Measurements from ENCODE around the gene FAM229B. TPM values are rescaled to one million over a fixed set of nuclear protein-coding genes. Genes with fewer than 3 reads are reported as not detected.

Gene FAM229B
- total and polyA plus RNA-seq, 2 of the 8 experiments (the other 6 are each of a cell fraction or from before 2014, with no cell fraction given) = 10.0 to 10.4 TPM

DNA sequence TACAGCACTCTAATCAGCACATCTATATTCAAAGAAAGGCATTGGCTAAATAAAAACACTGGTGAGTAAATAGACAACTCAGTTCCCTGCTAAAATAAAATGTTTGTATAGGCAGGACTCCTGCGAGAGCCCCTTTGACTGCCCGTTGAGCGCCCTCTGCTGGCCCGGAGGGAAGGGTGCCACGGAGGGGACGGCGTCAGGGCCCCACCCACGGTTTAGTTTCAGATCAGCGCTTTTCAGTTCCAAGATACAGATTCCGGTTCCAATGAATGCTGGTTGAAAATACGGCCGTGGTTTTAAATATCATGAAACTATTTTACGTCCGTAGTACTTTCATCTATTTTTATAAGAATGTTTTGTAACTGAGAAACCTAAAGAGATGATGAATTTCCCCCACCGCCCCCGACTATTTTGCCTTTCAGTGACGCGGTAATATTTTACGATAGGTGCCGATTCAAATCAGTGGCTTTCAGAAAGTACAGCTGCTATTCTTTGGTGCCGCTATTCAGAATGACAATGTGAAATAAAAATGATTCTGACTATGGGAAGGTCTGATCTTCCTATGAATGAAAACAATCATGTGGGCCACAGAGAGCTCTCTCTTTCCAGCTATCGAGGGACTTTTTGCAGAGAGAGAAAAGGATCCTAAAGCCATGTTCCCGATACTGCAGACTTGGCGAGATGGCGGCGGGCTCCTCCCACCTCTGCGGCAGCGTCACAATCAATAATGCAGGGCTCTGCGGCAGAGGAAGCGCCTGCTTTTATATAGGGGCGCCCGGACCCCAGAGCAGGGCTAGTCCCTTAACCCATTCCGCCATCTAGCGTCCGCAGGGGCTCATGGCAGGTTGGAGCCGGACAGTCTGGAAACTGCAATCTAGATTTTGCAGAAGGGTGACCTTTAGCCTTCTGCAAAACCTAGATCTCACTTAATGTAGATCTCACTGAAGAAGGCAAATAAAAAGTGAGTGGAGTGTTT is 44.1 kb upstream of the FAM229B start (continued):
- TF ChIP-seq, protein P1, sequence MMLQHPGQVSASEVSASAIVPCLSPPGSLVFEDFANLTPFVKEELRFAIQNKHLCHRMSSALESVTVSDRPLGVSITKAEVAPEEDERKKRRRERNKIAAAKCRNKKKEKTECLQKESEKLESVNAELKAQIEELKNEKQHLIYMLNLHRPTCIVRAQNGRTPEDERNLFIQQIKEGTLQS (IDR thresholded peaks at IDR 0.05; ENCODE audit: insufficient read depth, low read depth, low read length) = 0 out of 2 replicates have a peak, but pooled peaks have one; percentile 18
- TF ChIP-seq CEBPB (IDR thresholded peaks at IDR 0.05; ENCODE audit: low read depth, low read length) = no peak
- TF ChIP-seq TCF12 (IDR thresholded peaks at IDR 0.05; ENCODE audit: low read depth, low read length) = no peak
- TF ChIP-seq GTF2F1 (IDR thresholded peaks at IDR 0.05; ENCODE audit: borderline replicate concordance, low read depth, low read length) = 0 out of 2 replicates have a peak, but pooled peaks have one; percentile 52
- TF ChIP-seq SIX5 (IDR thresholded peaks at IDR 0.05; ENCODE audit: low read depth, low read length) = no peak
- TF ChIP-seq KDM4A (IDR thresholded peaks at IDR 0.05; ENCODE audit: low read depth, low read length, severe bottlenecking) = peak; percentile 35
- no peak for TF ChIP-seq SRF (IDR thresholded peaks at IDR 0.05; ENCODE audit: low read depth, low read length)
- no peak for TF ChIP-seq BACH1 (IDR thresholded peaks at IDR 0.05; ENCODE audit: low read length)
- TF ChIP-seq CBX8 (IDR thresholded peaks at IDR 0.05; ENCODE audit: borderline replicate concordance, low read depth, low read length) = no peak
- TF ChIP-seq, protein P2, sequence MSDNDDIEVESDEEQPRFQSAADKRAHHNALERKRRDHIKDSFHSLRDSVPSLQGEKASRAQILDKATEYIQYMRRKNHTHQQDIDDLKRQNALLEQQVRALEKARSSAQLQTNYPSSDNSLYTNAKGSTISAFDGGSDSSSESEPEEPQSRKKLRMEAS (IDR thresholded peaks at IDR 0.05) = no peak
- TF ChIP-seq EGR1 (IDR thresholded peaks at IDR 0.05; ENCODE audit: borderline replicate concordance, low read depth, low read length) = no peak

All from H1 (cell line).